ENCODE results near the gene FADS1. TPM values are rescaled to one million over a fixed set of nuclear protein-coding genes. Genes with fewer than 3 reads are reported as not detected.
A peak's percentile ranks its signal among the peaks of the same experiment; 100 is the strongest.

Gene FADS1
- total and polyA plus RNA-seq, 4 experiments from 2014 or later: 0.70 to 2.2 (median 1.2) TPM

- H3K27ac ChIP-seq (ENCODE audit: low read depth, low read length): no peak overlapping the region
- intact Hi-C loops (cut with micrococcal nuclease): no loop called here
- Mint-ChIP-seq H3K27me3 (no peaks in the 10 kb centered on the region), H3K27ac (no peak overlapping the region), H3K9me3 (no peaks in the 10 kb centered on the region), H3K4me3 (no peak overlapping the region), H3K4me1 (no peaks in the 10 kb centered on the region), H3K36me3 (no peaks in the 10 kb centered on the region)
- H3K36me3 ChIP-seq (ENCODE audit: insufficient read depth, low read length): no peaks in the 10 kb centered on the region
- no peaks in the 10 kb centered on the region for H3K9me3 ChIP-seq (ENCODE audit: control insufficient read depth in 1 of 2, low read length in 2 of 2)
- H3K4me1 ChIP-seq (ENCODE audit: insufficient read depth, low read length): no peaks in the 10 kb centered on the region
- no peaks in the 10 kb centered on the region for H3K27me3 ChIP-seq (ENCODE audit: insufficient read depth, low read length)
- POLR2A ChIA-PET (ENCODE audit: partially characterized antibody): no interaction called here
- H3K4me3 ChIP-seq (ENCODE audit: low read length in 2 of 2): no peak overlapping the region
- DNase-seq: no peak
- CTCF ChIA-PET (ENCODE audit: partially characterized antibody): no interaction called here
Observed at GRCh38 chr11:61851113-61851899, 34.5 kb upstream of the FADS1 start.

- no peaks in the 10 kb centered on the region for H3K4me1 ChIP-seq (ENCODE audit: insufficient read depth, low read length)
- no peak overlapping the region for H3K4me3 ChIP-seq (ENCODE audit: low read length in 2 of 2)
- DNase-seq: no peak
- no peaks in the 10 kb centered on the region for H3K9me3 ChIP-seq (ENCODE audit: control insufficient read depth in 1 of 2, low read length in 2 of 2)
- H3K27ac Mint-ChIP-seq: no peak overlapping the region
- ChIA-PET CTCF (ENCODE audit: partially characterized antibody) (no interaction called here), POLR2A (ENCODE audit: partially characterized antibody) (no interaction called here)
- no peaks in the 10 kb centered on the region for H3K27me3 ChIP-seq (ENCODE audit: insufficient read depth, low read length)
- no peaks in the 10 kb centered on the region for H3K9me3 Mint-ChIP-seq
- no peaks in the 10 kb centered on the region for H3K27me3 Mint-ChIP-seq
- H3K4me1 Mint-ChIP-seq: no peaks in the 10 kb centered on the region
- no peak overlapping the region for H3K27ac ChIP-seq (ENCODE audit: low read depth, low read length)
- no peaks in the 10 kb centered on the region for H3K36me3 Mint-ChIP-seq
- no peak overlapping the region for H3K4me3 Mint-ChIP-seq
- no peaks in the 10 kb centered on the region for H3K36me3 ChIP-seq (ENCODE audit: insufficient read depth, low read length)
- intact Hi-C loops (cut with micrococcal nuclease): no loop called here
Observed at GRCh38 chr11:61850687-61851086, 33.9 kb upstream of the FADS1 start.

GRCh38 chr11:61848631-61849030, 31.8 kb upstream of the FADS1 start:
- H3K4me1 ChIP-seq (ENCODE audit: insufficient read depth, low read length): no peaks in the 10 kb centered on the region
- no peak overlapping the region for H3K4me3 Mint-ChIP-seq
- no peaks in the 10 kb centered on the region for H3K27me3 ChIP-seq (ENCODE audit: insufficient read depth, low read length)
- H3K27ac ChIP-seq (ENCODE audit: low read depth, low read length): no peak overlapping the region
- ChIA-PET POLR2A (ENCODE audit: partially characterized antibody) (no interaction called here), CTCF (ENCODE audit: partially characterized antibody) (no interaction called here)
- H3K27me3 Mint-ChIP-seq: no peaks in the 10 kb centered on the region
- H3K9me3 Mint-ChIP-seq: no peaks in the 10 kb centered on the region
- H3K4me3 ChIP-seq (ENCODE audit: low read length in 2 of 2): no peak overlapping the region
- H3K36me3 ChIP-seq (ENCODE audit: insufficient read depth, low read length): no peaks in the 10 kb centered on the region
- no peaks in the 10 kb centered on the region for H3K36me3 Mint-ChIP-seq
- intact Hi-C loops (cut with micrococcal nuclease): no loop called here
- no peak overlapping the region for H3K27ac Mint-ChIP-seq
- no peak for DNase-seq
- H3K9me3 ChIP-seq (ENCODE audit: control insufficient read depth in 1 of 2, low read length in 2 of 2): no peaks in the 10 kb centered on the region
- no peaks in the 10 kb centered on the region for H3K4me1 Mint-ChIP-seq

- CTCF ChIA-PET (ENCODE audit: partially characterized antibody): no interaction called here
Observed at GRCh38 chr11:61847914-61848581, 31.2 kb upstream of the FADS1 start.

GRCh38 chr11:61846362-61847020, 29.7 kb upstream of the FADS1 start:
- no peak overlapping the region for H3K4me3 ChIP-seq (ENCODE audit: low read length in 2 of 2)
- no peak for DNase-seq
- no peaks in the 10 kb centered on the region for H3K9me3 ChIP-seq (ENCODE audit: control insufficient read depth in 1 of 2, low read length in 2 of 2)
- no peaks in the 10 kb centered on the region for H3K27me3 ChIP-seq (ENCODE audit: insufficient read depth, low read length)
- ChIA-PET CTCF (ENCODE audit: partially characterized antibody) (interaction anchor here (1.3 kb wide), 2 partner anchors 26 to 235 kb away, joined by 3 to 7 read pairs; no protein-coding TSS in a partner anchor), POLR2A (ENCODE audit: partially characterized antibody) (no interaction called here)
- H3K27ac ChIP-seq (ENCODE audit: low read depth, low read length): no peak overlapping the region
- H3K27ac Mint-ChIP-seq: no peak overlapping the region
- no peaks in the 10 kb centered on the region for H3K9me3 Mint-ChIP-seq
- H3K4me3 Mint-ChIP-seq: no peak overlapping the region
- H3K4me1 ChIP-seq (ENCODE audit: insufficient read depth, low read length): no peaks in the 10 kb centered on the region
- no peaks in the 10 kb centered on the region for H3K36me3 ChIP-seq (ENCODE audit: insufficient read depth, low read length)
- intact Hi-C loops (cut with micrococcal nuclease): no loop called here
- no peaks in the 10 kb centered on the region for H3K4me1 Mint-ChIP-seq
- H3K27me3 Mint-ChIP-seq: no peaks in the 10 kb centered on the region
- no peaks in the 10 kb centered on the region for H3K36me3 Mint-ChIP-seq

More at GRCh38 chr11:61847914-61848581, 31.2 kb upstream of the FADS1 start:
- Histone ChIP-seq H3K4me1 (ENCODE audit: insufficient read depth, low read length) (no peaks in the 10 kb centered on the region), H3K4me3 (ENCODE audit: low read length in 2 of 2) (no peak overlapping the region), H3K27me3 (ENCODE audit: insufficient read depth, low read length) (no peaks in the 10 kb centered on the region), H3K27ac (ENCODE audit: low read depth, low read length) (no peak overlapping the region), H3K36me3 (ENCODE audit: insufficient read depth, low read length) (no peaks in the 10 kb centered on the region), H3K9me3 (ENCODE audit: control insufficient read depth in 1 of 2, low read length in 2 of 2) (no peaks in the 10 kb centered on the region)
- no peaks in the 10 kb centered on the region for H3K9me3 Mint-ChIP-seq
- no peaks in the 10 kb centered on the region for H3K27me3 Mint-ChIP-seq
- H3K36me3 Mint-ChIP-seq: no peaks in the 10 kb centered on the region
- no peaks in the 10 kb centered on the region for H3K4me1 Mint-ChIP-seq
- H3K4me3 Mint-ChIP-seq: no peak overlapping the region
- intact Hi-C loops (cut with micrococcal nuclease): no loop called here
- peak overlapping the region in 2 of 7 donors; percentile 35 to 78 for H3K27ac Mint-ChIP-seq
- DNase-seq: no peak
- POLR2A ChIA-PET (ENCODE audit: partially characterized antibody): no interaction called here

- H3K27ac Mint-ChIP-seq: no peak overlapping the region
- intact Hi-C loops (cut with micrococcal nuclease): no loop called here
- no peaks in the 10 kb centered on the region for H3K9me3 ChIP-seq (ENCODE audit: control insufficient read depth in 1 of 2, low read length in 2 of 2)
- H3K27me3 ChIP-seq (ENCODE audit: insufficient read depth, low read length): no peaks in the 10 kb centered on the region
- no peaks in the 10 kb centered on the region for H3K36me3 Mint-ChIP-seq
- ChIA-PET POLR2A (ENCODE audit: partially characterized antibody) (no interaction called here), CTCF (ENCODE audit: partially characterized antibody) (interaction anchor here (1.3 kb wide), 1 partner anchor 237 kb away, joined by 7 read pairs; no protein-coding TSS in a partner anchor)
- no peak overlapping the region for H3K4me3 ChIP-seq (ENCODE audit: low read length in 2 of 2)
- no peak overlapping the region for H3K27ac ChIP-seq (ENCODE audit: low read depth, low read length)
- H3K4me3 Mint-ChIP-seq: no peak overlapping the region
- H3K9me3 Mint-ChIP-seq: peaks cover 0 to 2% (median 0%) of the 10 kb centered on the region in 8 donors
- no peaks in the 10 kb centered on the region for H3K27me3 Mint-ChIP-seq
- no peaks in the 10 kb centered on the region for H3K4me1 ChIP-seq (ENCODE audit: insufficient read depth, low read length)
- no peaks in the 10 kb centered on the region for H3K4me1 Mint-ChIP-seq
- no peak for DNase-seq
- peaks cover 3% of the 10 kb centered on the region for H3K36me3 ChIP-seq (ENCODE audit: insufficient read depth, low read length)
Observed at GRCh38 chr11:61844909-61845565, 28.2 kb upstream of the FADS1 start.

- intact Hi-C loops (cut with micrococcal nuclease): no loop called here
- H3K4me3 ChIP-seq (ENCODE audit: low read length in 2 of 2): no peak overlapping the region
- peaks cover 3% of the 10 kb centered on the region for H3K36me3 ChIP-seq (ENCODE audit: insufficient read depth, low read length)
- Mint-ChIP-seq H3K27ac (no peak overlapping the region), H3K4me3 (no peak overlapping the region), H3K4me1 (no peaks in the 10 kb centered on the region), H3K27me3 (no peaks in the 10 kb centered on the region), H3K9me3 (peaks cover 0 to 2% (median 0%) of the 10 kb centered on the region in 8 donors), H3K36me3 (no peaks in the 10 kb centered on the region)
- H3K27ac ChIP-seq (ENCODE audit: low read depth, low read length): no peak overlapping the region
- no peaks in the 10 kb centered on the region for H3K4me1 ChIP-seq (ENCODE audit: insufficient read depth, low read length)
- ChIA-PET CTCF (ENCODE audit: partially characterized antibody) (interaction anchor here (1.1 kb wide), 1 partner anchor 240 kb away, joined by 3 read pairs; no protein-coding TSS in a partner anchor), POLR2A (ENCODE audit: partially characterized antibody) (no interaction called here)
- no peaks in the 10 kb centered on the region for H3K27me3 ChIP-seq (ENCODE audit: insufficient read depth, low read length)
- no peaks in the 10 kb centered on the region for H3K9me3 ChIP-seq (ENCODE audit: control insufficient read depth in 1 of 2, low read length in 2 of 2)
- no peak for DNase-seq
Observed at GRCh38 chr11:61842528-61842820, 25.7 kb upstream of the FADS1 start.

Measured in CD4-positive, alpha-beta memory T cell (primary cell).